ENCODE results near the gene KREMEN1.

The KREMEN1 gene

GRCh38 chr22:29150701-29151100, 77.9 kb downstream of the KREMEN1 start:
- Histone ChIP-seq H3K27ac (no peak overlapping the region), H3K36me3 (replicated peaks) (no peaks in the 10 kb centered on the region), H3K4me3 (ENCODE audit: low read depth, low read length) (no peak overlapping the region), H3K27me3 (replicated peaks) (peaks cover 4% of the 10 kb centered on the region)
- in situ Hi-C loops (cut with HindIII; ENCODE audit: low pct_ligation_motif_present, low sequenced_read_pairs) = no loop called here
- TF ChIP-seq, protein P1, sequence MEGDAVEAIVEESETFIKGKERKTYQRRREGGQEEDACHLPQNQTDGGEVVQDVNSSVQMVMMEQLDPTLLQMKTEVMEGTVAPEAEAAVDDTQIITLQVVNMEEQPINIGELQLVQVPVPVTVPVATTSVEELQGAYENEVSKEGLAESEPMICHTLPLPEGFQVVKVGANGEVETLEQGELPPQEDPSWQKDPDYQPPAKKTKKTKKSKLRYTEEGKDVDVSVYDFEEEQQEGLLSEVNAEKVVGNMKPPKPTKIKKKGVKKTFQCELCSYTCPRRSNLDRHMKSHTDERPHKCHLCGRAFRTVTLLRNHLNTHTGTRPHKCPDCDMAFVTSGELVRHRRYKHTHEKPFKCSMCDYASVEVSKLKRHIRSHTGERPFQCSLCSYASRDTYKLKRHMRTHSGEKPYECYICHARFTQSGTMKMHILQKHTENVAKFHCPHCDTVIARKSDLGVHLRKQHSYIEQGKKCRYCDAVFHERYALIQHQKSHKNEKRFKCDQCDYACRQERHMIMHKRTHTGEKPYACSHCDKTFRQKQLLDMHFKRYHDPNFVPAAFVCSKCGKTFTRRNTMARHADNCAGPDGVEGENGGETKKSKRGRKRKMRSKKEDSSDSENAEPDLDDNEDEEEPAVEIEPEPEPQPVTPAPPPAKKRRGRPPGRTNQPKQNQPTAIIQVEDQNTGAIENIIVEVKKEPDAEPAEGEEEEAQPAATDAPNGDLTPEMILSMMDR (IDR thresholded peaks at IDR 0.05; ENCODE audit: low read depth, low read length, missing control alignments) = no peak
- no peak for DNase-seq

DNA sequence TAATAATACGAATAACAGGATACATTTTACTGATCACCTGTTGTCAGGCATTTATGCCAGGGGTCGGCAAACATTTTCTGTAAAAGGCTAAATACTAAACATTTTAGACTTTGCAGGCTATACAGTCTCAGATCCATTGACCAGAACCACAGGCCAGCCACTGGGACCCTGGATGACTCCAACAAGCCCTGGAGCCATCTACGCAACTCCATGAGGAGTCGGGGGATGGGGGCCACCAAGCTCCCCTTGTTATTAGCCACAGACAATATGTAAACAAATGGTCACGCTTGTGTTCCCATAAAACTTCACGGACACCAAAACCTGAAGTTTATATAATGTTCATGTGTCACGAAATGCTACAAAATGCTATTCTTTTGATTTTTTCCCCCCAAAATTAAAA, 78.5 kb downstream of the KREMEN1 start:
- no peak overlapping the region for H3K27ac ChIP-seq
- H3K4me3 ChIP-seq (ENCODE audit: low read depth, low read length) = no peak overlapping the region
- H3K36me3 ChIP-seq (replicated peaks) = no peaks in the 10 kb centered on the region
- in situ Hi-C loops (cut with HindIII; ENCODE audit: low pct_ligation_motif_present, low sequenced_read_pairs) = no loop called here
- TF ChIP-seq, protein P1 (IDR thresholded peaks at IDR 0.05; ENCODE audit: low read depth, low read length, missing control alignments) = no peak
- peaks cover 4% of the 10 kb centered on the region for H3K27me3 ChIP-seq (replicated peaks)
- DNase-seq = no peak

GRCh38 chr22:29152045-29152953, 79.5 kb downstream of the KREMEN1 start:
- in situ Hi-C loops (cut with HindIII; ENCODE audit: low pct_ligation_motif_present, low sequenced_read_pairs) = no loop called here
- TF ChIP-seq, protein P1 (IDR thresholded peaks at IDR 0.05; ENCODE audit: low read depth, low read length, missing control alignments) = no peak
- Histone ChIP-seq H3K27ac (no peak overlapping the region), H3K36me3 (replicated peaks) (no peaks in the 10 kb centered on the region), H3K4me3 (ENCODE audit: low read depth, low read length) (no peak overlapping the region), H3K27me3 (replicated peaks) (peaks cover 4% of the 10 kb centered on the region)
- no peak for DNase-seq

DNA sequence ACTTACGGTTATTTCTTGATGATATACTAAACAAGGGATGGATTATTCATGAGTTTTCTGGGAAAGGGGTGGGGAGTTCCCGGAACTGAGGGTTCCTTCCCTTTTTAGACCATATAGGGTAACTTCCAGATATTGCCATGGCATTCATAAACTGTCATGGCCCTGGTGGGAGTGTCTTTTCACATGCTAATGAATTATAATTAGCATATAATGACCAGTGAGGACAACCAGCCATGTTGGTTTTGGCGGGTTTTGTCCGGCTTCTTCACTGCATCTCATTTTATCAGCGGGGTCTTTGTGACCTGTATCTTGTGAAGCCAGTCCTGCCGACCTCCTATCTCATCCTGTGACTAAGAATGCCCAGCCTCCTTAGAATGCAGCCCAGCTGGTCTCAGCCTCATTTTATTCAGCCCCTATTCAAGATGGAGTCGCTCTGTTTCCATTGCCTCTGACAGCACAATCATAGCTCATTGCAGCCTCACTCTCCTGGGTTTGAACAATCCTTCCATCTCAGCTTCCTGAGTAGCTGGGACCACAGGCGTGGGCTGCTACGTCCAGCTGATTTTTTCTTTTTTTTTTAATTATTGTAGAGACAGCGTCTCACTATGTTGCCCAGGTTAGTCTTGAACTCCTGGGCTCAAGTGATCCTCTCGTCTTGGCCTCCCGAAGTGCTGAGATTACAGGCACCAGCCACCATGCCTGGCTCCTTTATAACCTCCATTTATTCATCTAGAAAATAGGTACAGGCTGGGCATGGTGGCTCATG, 80.3 kb downstream of the KREMEN1 start:
- TF ChIP-seq, protein P1 (IDR thresholded peaks at IDR 0.05; ENCODE audit: low read depth, low read length, missing control alignments) = no peak
- in situ Hi-C loops (cut with HindIII; ENCODE audit: low pct_ligation_motif_present, low sequenced_read_pairs) = no loop called here
- no peaks in the 10 kb centered on the region for H3K36me3 ChIP-seq (replicated peaks)
- H3K27ac ChIP-seq = no peak overlapping the region
- H3K4me3 ChIP-seq (ENCODE audit: low read depth, low read length) = no peak overlapping the region
- no peak for DNase-seq
- peaks cover 4% of the 10 kb centered on the region for H3K27me3 ChIP-seq (replicated peaks)

DNA sequence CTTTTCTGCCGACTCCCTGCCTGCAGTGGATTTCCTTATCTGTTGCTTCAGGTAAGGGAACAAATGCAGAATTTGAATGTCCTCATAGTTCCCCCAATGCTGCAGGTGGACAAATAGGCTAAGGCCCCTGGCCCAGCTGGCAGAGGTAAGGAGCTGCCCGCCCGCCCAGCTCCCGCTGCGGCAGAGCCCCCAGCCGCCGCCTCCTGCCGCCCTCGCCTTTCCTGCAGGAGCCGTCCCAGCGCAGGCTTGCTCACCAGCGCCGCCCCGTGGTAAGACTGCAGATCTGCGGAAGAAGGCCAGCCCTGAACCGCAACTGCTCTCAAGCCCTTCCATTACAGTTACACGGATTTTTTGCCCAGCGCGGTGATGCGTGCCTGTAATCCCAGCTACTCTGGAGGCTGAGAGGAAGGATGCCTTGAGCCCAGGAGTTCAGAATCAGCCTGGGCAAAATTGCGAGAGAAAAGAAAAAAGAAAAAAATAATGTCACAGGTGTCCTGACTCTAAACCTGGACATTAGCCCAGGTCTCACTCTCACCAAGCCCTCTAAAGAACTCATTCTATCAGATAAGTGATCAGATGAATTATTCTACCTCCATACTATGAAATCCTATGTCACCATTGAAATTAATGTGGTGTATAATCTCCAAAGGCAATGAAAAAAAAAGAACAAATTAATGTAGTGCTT, 81.7 kb downstream of the KREMEN1 start:
- Histone ChIP-seq H3K27me3 (replicated peaks) (peaks cover 4% of the 10 kb centered on the region), H3K27ac (no peak overlapping the region), H3K36me3 (replicated peaks) (no peaks in the 10 kb centered on the region), H3K4me3 (ENCODE audit: low read depth, low read length) (no peak overlapping the region)
- TF ChIP-seq, protein P1 (IDR thresholded peaks at IDR 0.05; ENCODE audit: low read depth, low read length, missing control alignments) = peak; percentile 90
- in situ Hi-C loops (cut with HindIII; ENCODE audit: low pct_ligation_motif_present, low sequenced_read_pairs) = no loop called here
- DNase-seq = peak; percentile 44

Data from brain microvascular endothelial cell (primary cell).